HepG2 (cell line): ENCODE data around the gene LAMP1. TPM values are rescaled to one million over a fixed set of nuclear protein-coding genes. Genes with fewer than 3 reads are reported as not detected.
A peak's percentile ranks its signal among the peaks of the same experiment; 100 is the strongest.

ENCODE experiments used
- ATAC-seq: fragments of 200-7000 bp; cut with Tn5 transposase; 3 replicates; pipeline ENCODE4 v1.9.1; 2020; ENCODE audit warnings: mild to moderate bottlenecking, moderate library complexity
- BruUV-seq: library from RNA; stranded (reverse); fragments of 400-500 nt; replicated peaks from 2 replicates; lab custom pipeline; 2021; lab: Mats Ljungman, UMichigan
- CTCF ChIA-PET: fragments of 300-600 bp; formaldehyde crosslinking; extraction: SDS; loops from one replicate; lab custom pipeline; 2021; ENCODE audit warnings: low total read pairs, inconsistent platforms, low intra/inter-chr PET ratio; lab: Yijun Ruan, JAX
- POLR2A ChIA-PET: fragments of 350-600 bp; sonication (Branson Sonifier 250); formaldehyde crosslinking; loops from one replicate; lab custom pipeline; 2020; ENCODE audit warnings: antibody characterized with exemption, inconsistent platforms; lab: Yijun Ruan, JAX
- DNase-seq: peaks from one replicate; pipeline ENCODE4 v3.0.0-alpha.2; 2015; ENCODE audit warnings: low spot score
- FAIRE-seq: peaks from 3 replicates; lab custom pipeline; 2011; peaks lifted over from hg19 to GRCh38; lab: Jason Lieb, UNC
- H2AFZ ChIP-seq: one replicate; pipeline ENCODE4 v1.6.1; 2011; ENCODE audit warnings: low read length, inconsistent platforms
- H3K27ac ChIP-seq: fragments of 300-600 bp; 3 replicates; pipeline ENCODE4 v1.8.0; 2011; ENCODE audit warnings: mixed run types, mild to moderate bottlenecking, mixed read lengths, low read length, inconsistent platforms; ENCODE audit not compliant: insufficient read depth; ENCODE audit errors: extremely low read length
- H3K27me3 ChIP-seq, 2 experiments: fragments of 200-600 bp in 1 of 2; 2 replicates in 1 of 2; 3 replicates in 1 of 2; pipeline versions ENCODE4 v1.6.0 to v1.8.0; 2011; ENCODE audit warnings: low read length in 2 of 2, mild to moderate bottlenecking in 2 of 2, moderate library complexity in 2 of 2, inconsistent platforms in 1 of 2; ENCODE audit not compliant: insufficient read depth in 2 of 2, control insufficient read depth in 1 of 2
- H3K36me3 ChIP-seq, 2 experiments: fragments of 200-600 bp in 1 of 2; replicated peaks in 1 of 2; 2 replicates in 1 of 2; 3 replicates in 1 of 2; pipeline versions ENCODE4 v1.5.1 to v1.8.0; 2011; ENCODE audit warnings: low read length in 2 of 2, inconsistent platforms in 1 of 2; ENCODE audit not compliant: insufficient read depth in 2 of 2, control insufficient read depth in 1 of 2
- H3K4me1 ChIP-seq: 2 replicates; pipeline ENCODE4 v1.5.1; 2012; ENCODE audit warnings: low read length, inconsistent platforms; ENCODE audit not compliant: insufficient read depth
- H3K4me2 ChIP-seq: 2 replicates; pipeline ENCODE4 v1.6.0; 2011; ENCODE audit warnings: low read depth, low read length, inconsistent platforms
- H3K4me3 ChIP-seq, 3 experiments: fragments of 200-600 bp in 1 of 3; sonication (generic), shearing (Covaris generic) in 1 of 3; replicated peaks in 1 of 3; 2 replicates each; pipeline ENCODE4 v1.5.1; 2011 to 2016; ENCODE audit warnings: low read length in 3 of 3, inconsistent platforms in 2 of 3, low read depth in 2 of 3, mild to moderate bottlenecking in 2 of 3, control low read depth in 1 of 3, mixed read lengths in 1 of 3; ENCODE audit not compliant: insufficient read depth in 1 of 3
- H3K79me2 ChIP-seq: one replicate; pipeline ENCODE4 v1.6.1; 2011; ENCODE audit warnings: low read length, inconsistent platforms; ENCODE audit not compliant: insufficient read depth
- H3K9ac ChIP-seq: 2 replicates; pipeline ENCODE4 v1.6.0; 2011; ENCODE audit warnings: mild to moderate bottlenecking, low read depth, low read length, inconsistent platforms; ENCODE audit not compliant: insufficient read depth
- H3K9me3 ChIP-seq: 2 replicates; pipeline ENCODE4 v1.5.1; 2012; ENCODE audit warnings: mild to moderate bottlenecking, low read length
- H4K20me1 ChIP-seq: 2 replicates; pipeline ENCODE4 v1.6.0; 2011; ENCODE audit warnings: inconsistent platforms, mild to moderate bottlenecking, low read length, moderate library complexity; ENCODE audit not compliant: insufficient read depth
- AGO2 ChIP-seq: fragments of 200-400 bp; formaldehyde crosslinking; optimal IDR thresholded peaks from 2 replicates; pipeline ENCODE3; 2017; ENCODE audit warnings: mild to moderate bottlenecking, low read depth, low read length, moderate library complexity
- CCAR2 ChIP-seq: fragments of 200-400 bp; formaldehyde crosslinking; optimal IDR thresholded peaks from 2 replicates; pipeline ENCODE3; 2018; ENCODE audit warnings: low read depth, mild to moderate bottlenecking, low read length, moderate library complexity
- HNF4G ChIP-seq, 2 experiments: sonication (generic) in 1 of 2; formaldehyde crosslinking in 1 of 2; IDR thresholded peaks; 2 replicates each; pipeline versions ENCODE4 v1.4.0 to v1.6.1; 2011 to 2020; ENCODE audit warnings: borderline replicate concordance in 2 of 2, low read depth in 2 of 2, mild to moderate bottlenecking in 2 of 2, low read length in 1 of 2, missing genetic modification reagents in 1 of 2, moderate library complexity in 1 of 2
- HNRNPLL ChIP-seq: fragments of 200-400 bp; formaldehyde crosslinking; IDR thresholded peaks from 2 replicates; pipeline ENCODE4 v1.6.1; 2017; ENCODE audit warnings: mild to moderate bottlenecking, low read depth, low read length; ENCODE audit not compliant: poor library complexity, severe bottlenecking
- ZBTB1 ChIP-seq: sonication (generic); formaldehyde crosslinking; IDR thresholded peaks from 2 replicates; pipeline ENCODE4 v1.4.0; 2020; ENCODE audit warnings: missing genetic modification reagents, borderline replicate concordance
- ZNF660 ChIP-seq: sonication (generic); formaldehyde crosslinking; IDR thresholded peaks from 2 replicates; pipeline ENCODE4 v1.5.1; 2020; ENCODE audit warnings: mild to moderate bottlenecking, low read depth, missing genetic modification reagents, borderline replicate concordance
- ZNF672 ChIP-seq: sonication (generic); formaldehyde crosslinking; IDR thresholded peaks from 2 replicates; pipeline ENCODE4 v1.8.1; 2022; ENCODE audit warnings: missing genetic modification reagents
- WGBS: methylation state at CpG from one replicate; pipeline ENCODE4 v1.1.6; 2017; ENCODE audit warnings: low lambda C conversion rate; 5-methylcytosine and 5-hydroxymethylcytosine counted together
- in situ Hi-C: cut with HindIII; loops from 2 replicates; pipeline ENCODE4 v1.10.0; 2017; ENCODE audit warnings: low pct_unique_long_range_greater_than_20kb; ENCODE audit not compliant: extremely low pct_ligation_motif_present
- intact Hi-C: fragments of 100-400 bp; cut with micrococcal nuclease; formaldehyde crosslinking; loops from one replicate; pipeline ENCODE4 v1.10.0; 2022; ENCODE audit not compliant: unreplicated experiment
- polyA plus RNA-seq, 8 experiments: library from polyadenylated mRNA; depleted of rRNA in 3 of 8; stranded (reverse) in 7 of 8; unstranded in 1 of 8; fragments of >200 nt; fragmentation: Illumina TruSeq in 4 of 8; extraction: Trizol in 4 of 8; gene quantifications; 2 replicates each; pipeline versions ENCODE4 v1.2.1 to v1.2.3, GENCODE V29; 2011 to 2016; ENCODE audit warnings: low read depth in 4 of 8, missing spikeins in 1 of 8, mixed read lengths in 1 of 8; ENCODE audit not compliant: insufficient read depth in 1 of 8
- total RNA-seq, 5 experiments: library from RNA; depleted of rRNA; stranded (reverse); fragments of >200 nt; fragmentation: Illumina TruSeq; extraction: Trizol; gene quantifications; 2 replicates each; pipeline ENCODE4 v1.2.3, GENCODE V29; 2016; ENCODE audit warnings: low read depth in 1 of 5
- TF ChIP-seq, protein P1 (sequence below): sonication (generic); formaldehyde crosslinking; IDR thresholded peaks from 2 replicates; pipeline ENCODE4 v1.4.0; 2020; ENCODE audit warnings: low read depth, mild to moderate bottlenecking, missing genetic modification reagents
- TF ChIP-seq, protein P2 (sequence below), 2 experiments: sonication (generic) in 1 of 2; formaldehyde crosslinking in 1 of 2; IDR thresholded peaks; 2 replicates each; pipeline versions ENCODE4 v1.6.1 to v1.9.0; 2014 to 2022; ENCODE audit warnings: antibody characterized with exemption in 1 of 2, borderline replicate concordance in 1 of 2, inconsistent platforms in 1 of 2, low read depth in 1 of 2, missing genetic modification reagents in 1 of 2

LAMP1 gene
- total and polyA plus RNA-seq, 2 of the 13 experiments (the other 11 are each of a cell fraction or from before 2014, with no cell fraction given): 103 to 112 TPM

DNA sequence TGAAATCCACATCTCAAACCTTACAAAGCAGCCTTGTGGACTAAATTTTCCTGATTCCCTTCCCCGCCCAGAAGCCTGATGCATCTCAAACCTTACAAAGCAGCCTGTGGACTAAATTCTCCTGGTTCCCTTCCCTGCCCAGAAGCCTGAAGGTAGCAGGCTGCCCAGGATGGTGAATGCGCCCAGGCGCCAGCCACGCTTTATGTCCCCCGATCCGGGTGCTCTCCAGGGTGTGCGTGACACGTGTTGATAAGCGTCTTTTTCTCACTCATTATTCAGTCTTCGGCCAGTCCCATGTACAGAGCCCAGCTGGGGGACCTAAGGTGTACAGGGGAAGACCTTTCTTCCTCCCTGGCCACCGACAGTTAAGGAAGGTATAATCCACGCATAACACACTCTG is 31.8 kb downstream of the LAMP1 start:
- ATAC-seq (no peak), DNase-seq (no peak), FAIRE-seq (no peak)
- WGBS: 98% methylated on average over 12 of the region's 12 CpGs
- BruUV-seq: no TSS peak
- H3K4me1 ChIP-seq: no peaks in the 10 kb centered on the region
- no peak for TF ChIP-seq ZBTB1
- no peak for TF ChIP-seq CCAR2
- TF ChIP-seq ZNF672: no peak
- H2AFZ ChIP-seq: no peak overlapping the region
- no peak overlapping the region for H3K27ac ChIP-seq
- H3K9me3 ChIP-seq: no peaks in the 10 kb centered on the region
- H4K20me1 ChIP-seq: no peaks in the 10 kb centered on the region
- peaks cover 5 to 20% of the 10 kb centered on the region in 2 experiments; a peak in 4 of 5 replicates for H3K36me3 ChIP-seq
- in situ Hi-C loops (no loop called here), intact Hi-C loops (no loop called here)
- H3K79me2 ChIP-seq: no peaks in the 10 kb centered on the region
- POLR2A ChIA-PET: no interaction called here
- no peak overlapping the region for H3K9ac ChIP-seq
- H3K27me3 ChIP-seq: no peaks in the 10 kb centered on the region
- H3K4me3 ChIP-seq: no peak overlapping the region
- CTCF ChIA-PET: no interaction called here
- H3K4me2 ChIP-seq: no peak overlapping the region

DNA sequence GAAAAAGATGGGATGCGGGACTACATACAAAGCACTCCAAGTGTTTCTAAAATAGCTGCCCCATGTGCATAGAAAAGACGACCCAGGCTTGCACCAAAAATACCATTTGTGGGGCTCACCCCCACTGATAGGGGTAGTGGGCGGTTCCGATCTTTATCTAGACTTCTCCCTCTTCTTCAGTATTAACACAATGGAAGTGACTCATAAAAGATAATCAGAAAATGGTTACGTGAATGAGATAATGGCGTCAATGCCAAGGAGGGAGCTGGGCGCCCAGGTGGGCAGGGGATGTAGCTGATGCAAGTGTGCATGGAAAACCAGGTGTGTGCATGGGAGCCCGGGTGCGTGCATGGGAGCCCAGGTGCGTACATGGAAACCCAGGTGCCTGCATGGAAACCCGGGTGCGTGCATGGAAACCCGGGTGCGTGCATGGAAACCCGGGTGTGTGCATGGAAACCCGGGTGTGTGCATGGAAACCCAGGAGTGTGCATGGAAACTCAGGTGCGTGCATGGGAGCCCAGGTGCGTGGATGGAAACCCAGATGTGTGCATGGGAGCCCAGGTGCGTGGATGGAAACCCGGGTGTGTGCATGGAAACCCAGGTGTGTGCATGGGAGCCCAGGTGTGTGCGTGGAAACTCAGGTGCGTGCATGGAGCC is 32.7 kb downstream of the LAMP1 start:
- H3K4me2 ChIP-seq: no peak overlapping the region
- FAIRE-seq: no peak
- TF ChIP-seq AGO2 (peak; percentile 35), HNRNPLL (peak; percentile 77), HNF4G (IDR thresholded peaks at IDR 0.05; ENCODE audit: borderline replicate concordance, low read depth, low read length) (no peak), HNF4G (CRISPR knock-in tag; IDR thresholded peaks at IDR 0.05; ENCODE audit: borderline replicate concordance, low read depth) (no peak), ZNF660 (CRISPR knock-in tag) (no peak)
- TF ChIP-seq, protein P1, sequence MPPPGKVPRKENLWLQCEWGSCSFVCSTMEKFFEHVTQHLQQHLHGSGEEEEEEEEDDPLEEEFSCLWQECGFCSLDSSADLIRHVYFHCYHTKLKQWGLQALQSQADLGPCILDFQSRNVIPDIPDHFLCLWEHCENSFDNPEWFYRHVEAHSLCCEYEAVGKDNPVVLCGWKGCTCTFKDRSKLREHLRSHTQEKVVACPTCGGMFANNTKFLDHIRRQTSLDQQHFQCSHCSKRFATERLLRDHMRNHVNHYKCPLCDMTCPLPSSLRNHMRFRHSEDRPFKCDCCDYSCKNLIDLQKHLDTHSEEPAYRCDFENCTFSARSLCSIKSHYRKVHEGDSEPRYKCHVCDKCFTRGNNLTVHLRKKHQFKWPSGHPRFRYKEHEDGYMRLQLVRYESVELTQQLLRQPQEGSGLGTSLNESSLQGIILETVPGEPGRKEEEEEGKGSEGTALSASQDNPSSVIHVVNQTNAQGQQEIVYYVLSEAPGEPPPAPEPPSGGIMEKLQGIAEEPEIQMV (CRISPR knock-in tag): no peak
- TF ChIP-seq, protein P2, sequence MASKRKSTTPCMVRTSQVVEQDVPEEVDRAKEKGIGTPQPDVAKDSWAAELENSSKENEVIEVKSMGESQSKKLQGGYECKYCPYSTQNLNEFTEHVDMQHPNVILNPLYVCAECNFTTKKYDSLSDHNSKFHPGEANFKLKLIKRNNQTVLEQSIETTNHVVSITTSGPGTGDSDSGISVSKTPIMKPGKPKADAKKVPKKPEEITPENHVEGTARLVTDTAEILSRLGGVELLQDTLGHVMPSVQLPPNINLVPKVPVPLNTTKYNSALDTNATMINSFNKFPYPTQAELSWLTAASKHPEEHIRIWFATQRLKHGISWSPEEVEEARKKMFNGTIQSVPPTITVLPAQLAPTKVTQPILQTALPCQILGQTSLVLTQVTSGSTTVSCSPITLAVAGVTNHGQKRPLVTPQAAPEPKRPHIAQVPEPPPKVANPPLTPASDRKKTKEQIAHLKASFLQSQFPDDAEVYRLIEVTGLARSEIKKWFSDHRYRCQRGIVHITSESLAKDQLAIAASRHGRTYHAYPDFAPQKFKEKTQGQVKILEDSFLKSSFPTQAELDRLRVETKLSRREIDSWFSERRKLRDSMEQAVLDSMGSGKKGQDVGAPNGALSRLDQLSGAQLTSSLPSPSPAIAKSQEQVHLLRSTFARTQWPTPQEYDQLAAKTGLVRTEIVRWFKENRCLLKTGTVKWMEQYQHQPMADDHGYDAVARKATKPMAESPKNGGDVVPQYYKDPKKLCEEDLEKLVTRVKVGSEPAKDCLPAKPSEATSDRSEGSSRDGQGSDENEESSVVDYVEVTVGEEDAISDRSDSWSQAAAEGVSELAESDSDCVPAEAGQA (IDR thresholded peaks at IDR 0.05; ENCODE audit: low read depth): no peak
- TF ChIP-seq, protein P2 (CRISPR knock-in tag; IDR thresholded peaks at IDR 0.05; ENCODE audit: borderline replicate concordance): no peak

More for the DNA sequence above, 32.7 kb downstream of the LAMP1 start:
- no peaks in the 10 kb centered on the region for H3K79me2 ChIP-seq
- H3K9ac ChIP-seq: no peak overlapping the region
- DNase-seq: no peak
- intact Hi-C loops (no loop called here), in situ Hi-C loops (no loop called here)
- ATAC-seq: no peak
- H3K9me3 ChIP-seq: no peaks in the 10 kb centered on the region
- no peak overlapping the region for H2AFZ ChIP-seq
- BruUV-seq: no TSS peak
- 97% methylated on average over 22 of the region's 22 CpGs for WGBS
- H3K36me3 ChIP-seq: peaks cover 4 to 23% of the 10 kb centered on the region in 2 experiments; a peak in 4 of 5 replicates
- H3K4me1 ChIP-seq: no peaks in the 10 kb centered on the region
- POLR2A ChIA-PET: no interaction called here
- no peak overlapping the region for H3K27ac ChIP-seq
- no peaks in the 10 kb centered on the region for H3K27me3 ChIP-seq
- no peaks in the 10 kb centered on the region for H4K20me1 ChIP-seq
- CTCF ChIA-PET: no interaction called here
- H3K4me3 ChIP-seq: no peak overlapping the region
